ENCODE data around the gene DERL3.

Gene DERL3

GRCh38 chr22:23831781-23832180, 7.0 kb downstream of the DERL3 start:
- Histone ChIP-seq H3K27me3 (replicated peaks in 2 of 5; ENCODE audit: control insufficient read depth in 4 of 5, insufficient read depth in 5 of 5, low read length in 4 of 5) (no peaks in the 10 kb centered on the region), H3K4me1 (ENCODE audit: control extremely low read depth in 1 of 4, control insufficient read depth in 4 of 4, insufficient read depth in 4 of 4, low read length in 3 of 4) (no peaks in the 10 kb centered on the region), H3K9me3 (ENCODE audit: control extremely low read depth in 1 of 5, control insufficient read depth in 4 of 5, insufficient read depth in 2 of 5, low read depth in 1 of 5, low read length in 4 of 5) (no peaks in the 10 kb centered on the region), H3K36me3 (ENCODE audit: control insufficient read depth in 4 of 4, insufficient read depth in 4 of 4, low read length in 3 of 4) (peaks cover 12 to 88% (median 68%) of the 10 kb centered on the region in 4 experiments), H3K4me3 (ENCODE audit: control insufficient read depth in 1 of 7, extremely low read depth in 1 of 7, insufficient read depth in 4 of 7, low read depth in 2 of 7, low read length in 6 of 7) (no peak overlapping the region), H3K27ac (ENCODE audit: insufficient read depth in 1 of 2, low read depth in 1 of 2, low read length in 2 of 2, poor library complexity in 1 of 2, severe bottlenecking in 2 of 2) (no peak overlapping the region)
- CTCF ChIA-PET = interaction anchor here (0.7 to 2.5 kb wide), 4 partner anchors 14 to 62 kb away, joined by 3 to 8 read pairs (median 4); no protein-coding TSS in a partner anchor
- DNase-seq = no peak
- POLR2A ChIA-PET = interaction anchor here (2.3 kb wide), 1 partner anchor 13 kb away, joined by 12 read pairs; no protein-coding TSS in a partner anchor
- WGBS (ENCODE audit: insufficient coverage) = 100% methylated on average over 10 of the region's 10 CpGs

GRCh38 chr22:23831261-23831660, 7.5 kb downstream of the DERL3 start:
- Histone ChIP-seq H3K9me3 (ENCODE audit: control extremely low read depth in 1 of 5, control insufficient read depth in 4 of 5, insufficient read depth in 2 of 5, low read depth in 1 of 5, low read length in 4 of 5) (no peaks in the 10 kb centered on the region), H3K27ac (ENCODE audit: insufficient read depth in 1 of 2, low read depth in 1 of 2, low read length in 2 of 2, poor library complexity in 1 of 2, severe bottlenecking in 2 of 2) (no peak overlapping the region), H3K36me3 (ENCODE audit: control insufficient read depth in 4 of 4, insufficient read depth in 4 of 4, low read length in 3 of 4) (peaks cover 12 to 91% (median 68%) of the 10 kb centered on the region in 4 experiments), H3K4me1 (ENCODE audit: control extremely low read depth in 1 of 4, control insufficient read depth in 4 of 4, insufficient read depth in 4 of 4, low read length in 3 of 4) (no peaks in the 10 kb centered on the region), H3K4me3 (ENCODE audit: control insufficient read depth in 1 of 7, extremely low read depth in 1 of 7, insufficient read depth in 4 of 7, low read depth in 2 of 7, low read length in 6 of 7) (no peak overlapping the region), H3K27me3 (replicated peaks in 2 of 5; ENCODE audit: control insufficient read depth in 4 of 5, insufficient read depth in 5 of 5, low read length in 4 of 5) (no peaks in the 10 kb centered on the region)
- no peak for DNase-seq
- WGBS (ENCODE audit: insufficient coverage) = 90% methylated on average over 4 of the region's 8 CpGs
- ChIA-PET CTCF (interaction anchor here (0.7 to 2.5 kb wide), 3 partner anchors 14 to 62 kb away, joined by 3 to 8 read pairs (median 4); no protein-coding TSS in a partner anchor), POLR2A (interaction anchor here (2.3 kb wide), 1 partner anchor 14 kb away, joined by 12 read pairs; no protein-coding TSS in a partner anchor)

- Histone ChIP-seq H3K9me3 (ENCODE audit: control extremely low read depth in 1 of 5, control insufficient read depth in 4 of 5, insufficient read depth in 2 of 5, low read depth in 1 of 5, low read length in 4 of 5) (no peaks in the 10 kb centered on the region), H3K36me3 (ENCODE audit: control insufficient read depth in 4 of 4, insufficient read depth in 4 of 4, low read length in 3 of 4) (peaks cover 10 to 90% (median 66%) of the 10 kb centered on the region in 4 experiments), H3K27me3 (replicated peaks in 2 of 5; ENCODE audit: control insufficient read depth in 4 of 5, insufficient read depth in 5 of 5, low read length in 4 of 5) (no peaks in the 10 kb centered on the region), H3K4me3 (ENCODE audit: control insufficient read depth in 1 of 7, extremely low read depth in 1 of 7, insufficient read depth in 4 of 7, low read depth in 2 of 7, low read length in 6 of 7) (no peak overlapping the region), H3K4me1 (ENCODE audit: control extremely low read depth in 1 of 4, control insufficient read depth in 4 of 4, insufficient read depth in 4 of 4, low read length in 3 of 4) (no peaks in the 10 kb centered on the region), H3K27ac (ENCODE audit: insufficient read depth in 1 of 2, low read depth in 1 of 2, low read length in 2 of 2, poor library complexity in 1 of 2, severe bottlenecking in 2 of 2) (no peak overlapping the region)
- 96% methylated on average over 4 of the region's 7 CpGs for WGBS (ENCODE audit: insufficient coverage)
- DNase-seq = no peak
- CTCF ChIA-PET = interaction anchor here (1.1 kb wide), 1 partner anchor 32 kb away, joined by 3 read pairs; no protein-coding TSS in a partner anchor
- POLR2A ChIA-PET = no interaction called here
Measured at GRCh38 chr22:23829845-23830372, 8.9 kb downstream of the DERL3 start.

GRCh38 chr22:23828800-23829680, 9.8 kb downstream of the DERL3 start:
- 96% methylated on average over 5 of the region's 10 CpGs for WGBS (ENCODE audit: insufficient coverage)
- CTCF ChIA-PET = interaction anchor here (1.1 to 1.8 kb wide), 2 partner anchors 16 to 33 kb away, joined by 3 to 5 read pairs; no protein-coding TSS in a partner anchor

GRCh38 chr22:23827351-23827995, 11.3 kb downstream of the DERL3 start:
- no peak overlapping the region for H3K27ac ChIP-seq (ENCODE audit: insufficient read depth in 1 of 2, low read depth in 1 of 2, low read length in 2 of 2, poor library complexity in 1 of 2, severe bottlenecking in 2 of 2)
- H3K36me3 ChIP-seq (ENCODE audit: control insufficient read depth in 4 of 4, insufficient read depth in 4 of 4, low read length in 3 of 4) = peaks cover 18 to 92% (median 67%) of the 10 kb centered on the region in 4 experiments
- ChIA-PET CTCF (interaction anchor here (1.1 to 3.7 kb wide), 3 partner anchors 8 to 22 kb away, joined by 4 to 14 read pairs (median 5); no protein-coding TSS in a partner anchor), POLR2A (no interaction called here)
- H3K4me1 ChIP-seq (ENCODE audit: control extremely low read depth in 1 of 4, control insufficient read depth in 4 of 4, insufficient read depth in 4 of 4, low read length in 3 of 4) = no peaks in the 10 kb centered on the region
- no peaks in the 10 kb centered on the region for H3K9me3 ChIP-seq (ENCODE audit: control extremely low read depth in 1 of 5, control insufficient read depth in 4 of 5, insufficient read depth in 2 of 5, low read depth in 1 of 5, low read length in 4 of 5)
- H3K27me3 ChIP-seq (replicated peaks in 2 of 5; ENCODE audit: control insufficient read depth in 4 of 5, insufficient read depth in 5 of 5, low read length in 4 of 5) = no peaks in the 10 kb centered on the region
- 96% methylated on average over 7 of the region's 11 CpGs for WGBS (ENCODE audit: insufficient coverage)
- no peak for DNase-seq
- no peak overlapping the region for H3K4me3 ChIP-seq (ENCODE audit: control insufficient read depth in 1 of 7, extremely low read depth in 1 of 7, insufficient read depth in 4 of 7, low read depth in 2 of 7, low read length in 6 of 7)

More at GRCh38 chr22:23828800-23829680, 9.8 kb downstream of the DERL3 start:
- POLR2A ChIA-PET = no interaction called here
- Histone ChIP-seq H3K4me1 (ENCODE audit: control extremely low read depth in 1 of 4, control insufficient read depth in 4 of 4, insufficient read depth in 4 of 4, low read length in 3 of 4) (no peaks in the 10 kb centered on the region), H3K27me3 (replicated peaks in 2 of 5; ENCODE audit: control insufficient read depth in 4 of 5, insufficient read depth in 5 of 5, low read length in 4 of 5) (no peaks in the 10 kb centered on the region), H3K9me3 (ENCODE audit: control extremely low read depth in 1 of 5, control insufficient read depth in 4 of 5, insufficient read depth in 2 of 5, low read depth in 1 of 5, low read length in 4 of 5) (no peaks in the 10 kb centered on the region), H3K4me3 (ENCODE audit: control insufficient read depth in 1 of 7, extremely low read depth in 1 of 7, insufficient read depth in 4 of 7, low read depth in 2 of 7, low read length in 6 of 7) (no peak overlapping the region), H3K36me3 (ENCODE audit: control insufficient read depth in 4 of 4, insufficient read depth in 4 of 4, low read length in 3 of 4) (peaks cover 15 to 92% (median 67%) of the 10 kb centered on the region in 4 experiments), H3K27ac (ENCODE audit: insufficient read depth in 1 of 2, low read depth in 1 of 2, low read length in 2 of 2, poor library complexity in 1 of 2, severe bottlenecking in 2 of 2) (no peak overlapping the region)
- DNase-seq = no peak

- peaks cover 18 to 92% (median 66%) of the 10 kb centered on the region in 4 experiments for H3K36me3 ChIP-seq (ENCODE audit: control insufficient read depth in 4 of 4, insufficient read depth in 4 of 4, low read length in 3 of 4)
- 96% methylated on average over 15 of the region's 15 CpGs for WGBS (ENCODE audit: insufficient coverage)
Measured at GRCh38 chr22:23826510-23827350, 12.1 kb downstream of the DERL3 start.

More at GRCh38 chr22:23826510-23827350, 12.1 kb downstream of the DERL3 start:
- Histone ChIP-seq H3K9me3 (ENCODE audit: control extremely low read depth in 1 of 5, control insufficient read depth in 4 of 5, insufficient read depth in 2 of 5, low read depth in 1 of 5, low read length in 4 of 5) (no peaks in the 10 kb centered on the region), H3K4me1 (ENCODE audit: control extremely low read depth in 1 of 4, control insufficient read depth in 4 of 4, insufficient read depth in 4 of 4, low read length in 3 of 4) (no peaks in the 10 kb centered on the region), H3K27me3 (replicated peaks in 2 of 5; ENCODE audit: control insufficient read depth in 4 of 5, insufficient read depth in 5 of 5, low read length in 4 of 5) (no peaks in the 10 kb centered on the region), H3K27ac (ENCODE audit: insufficient read depth in 1 of 2, low read depth in 1 of 2, low read length in 2 of 2, poor library complexity in 1 of 2, severe bottlenecking in 2 of 2) (no peak overlapping the region), H3K4me3 (ENCODE audit: control insufficient read depth in 1 of 7, extremely low read depth in 1 of 7, insufficient read depth in 4 of 7, low read depth in 2 of 7, low read length in 6 of 7) (no peak overlapping the region)
- no peak for DNase-seq
- ChIA-PET POLR2A (no interaction called here), CTCF (interaction anchor here (0.6 to 3.7 kb wide), 5 partner anchors 9 to 58 kb away, joined by 3 to 14 read pairs (median 4); no protein-coding TSS in a partner anchor)
